Peyer's patch (tissue), 4 donors: Measurements from ENCODE around the gene PLIN4.

ENCODE experiments used
- POLR2A ChIP-seq, 2 donors: fragments of 450-650 bp; IDR thresholded peaks; one replicate each; pipeline ENCODE4 v1.5.1; 2017; ENCODE audit warnings: antibody characterized with exemption in 2 of 2, mild to moderate bottlenecking in 2 of 2, moderate library complexity in 2 of 2
- TF ChIP-seq, protein P1 (sequence below), 6 experiments: fragments of 450-650 bp in 4 of 6; fragments of 200-600 bp in 2 of 6; sonication (generic) in 1 of 6; IDR thresholded peaks; one replicate each; pipeline ENCODE4 v1.5.1; 2017 to 2019; ENCODE audit warnings: antibody characterized with exemption in 6 of 6, mild to moderate bottlenecking in 3 of 6, moderate library complexity in 1 of 6

DNA sequence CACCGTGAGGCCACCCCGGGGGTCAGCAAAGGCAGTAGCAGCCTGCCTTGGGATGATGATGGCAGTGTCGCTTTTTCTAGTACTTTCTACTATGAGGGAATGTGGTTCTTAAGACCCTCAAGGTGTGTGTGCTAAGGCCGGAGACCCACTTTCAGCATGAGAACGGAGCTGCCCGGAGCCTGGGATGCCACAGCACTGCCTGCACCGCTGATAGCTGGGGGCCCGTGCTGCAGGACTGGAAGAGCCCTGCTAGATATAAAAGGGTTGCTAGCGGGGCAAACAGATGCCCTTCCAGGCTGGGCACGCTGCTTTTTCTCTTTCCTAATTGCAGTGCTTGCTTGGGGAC, 14.5 kb downstream of the PLIN4 start:
- TF ChIP-seq, protein P1, sequence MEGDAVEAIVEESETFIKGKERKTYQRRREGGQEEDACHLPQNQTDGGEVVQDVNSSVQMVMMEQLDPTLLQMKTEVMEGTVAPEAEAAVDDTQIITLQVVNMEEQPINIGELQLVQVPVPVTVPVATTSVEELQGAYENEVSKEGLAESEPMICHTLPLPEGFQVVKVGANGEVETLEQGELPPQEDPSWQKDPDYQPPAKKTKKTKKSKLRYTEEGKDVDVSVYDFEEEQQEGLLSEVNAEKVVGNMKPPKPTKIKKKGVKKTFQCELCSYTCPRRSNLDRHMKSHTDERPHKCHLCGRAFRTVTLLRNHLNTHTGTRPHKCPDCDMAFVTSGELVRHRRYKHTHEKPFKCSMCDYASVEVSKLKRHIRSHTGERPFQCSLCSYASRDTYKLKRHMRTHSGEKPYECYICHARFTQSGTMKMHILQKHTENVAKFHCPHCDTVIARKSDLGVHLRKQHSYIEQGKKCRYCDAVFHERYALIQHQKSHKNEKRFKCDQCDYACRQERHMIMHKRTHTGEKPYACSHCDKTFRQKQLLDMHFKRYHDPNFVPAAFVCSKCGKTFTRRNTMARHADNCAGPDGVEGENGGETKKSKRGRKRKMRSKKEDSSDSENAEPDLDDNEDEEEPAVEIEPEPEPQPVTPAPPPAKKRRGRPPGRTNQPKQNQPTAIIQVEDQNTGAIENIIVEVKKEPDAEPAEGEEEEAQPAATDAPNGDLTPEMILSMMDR (IDR thresholded peaks at IDR 0.05), result no peak
- TF ChIP-seq POLR2A (IDR thresholded peaks at IDR 0.05), result no peak
